GM10266 (cell line): Measurements from ENCODE around the gene DIAPH1.

ENCODE experiments used
- DNase-seq: peaks from one replicate; pipeline ENCODE4 v3.0.0; 2012; ENCODE audit errors: extremely low spot score
- TF ChIP-seq, protein P1 (sequence below): IDR thresholded peaks from 2 replicates; pipeline ENCODE4 v1.5.1; 2012; ENCODE audit warnings: mild to moderate bottlenecking, low read depth; ENCODE audit not compliant: control insufficient read depth, insufficient read depth; ENCODE audit errors: missing control alignments

DIAPH1 gene

DNA sequence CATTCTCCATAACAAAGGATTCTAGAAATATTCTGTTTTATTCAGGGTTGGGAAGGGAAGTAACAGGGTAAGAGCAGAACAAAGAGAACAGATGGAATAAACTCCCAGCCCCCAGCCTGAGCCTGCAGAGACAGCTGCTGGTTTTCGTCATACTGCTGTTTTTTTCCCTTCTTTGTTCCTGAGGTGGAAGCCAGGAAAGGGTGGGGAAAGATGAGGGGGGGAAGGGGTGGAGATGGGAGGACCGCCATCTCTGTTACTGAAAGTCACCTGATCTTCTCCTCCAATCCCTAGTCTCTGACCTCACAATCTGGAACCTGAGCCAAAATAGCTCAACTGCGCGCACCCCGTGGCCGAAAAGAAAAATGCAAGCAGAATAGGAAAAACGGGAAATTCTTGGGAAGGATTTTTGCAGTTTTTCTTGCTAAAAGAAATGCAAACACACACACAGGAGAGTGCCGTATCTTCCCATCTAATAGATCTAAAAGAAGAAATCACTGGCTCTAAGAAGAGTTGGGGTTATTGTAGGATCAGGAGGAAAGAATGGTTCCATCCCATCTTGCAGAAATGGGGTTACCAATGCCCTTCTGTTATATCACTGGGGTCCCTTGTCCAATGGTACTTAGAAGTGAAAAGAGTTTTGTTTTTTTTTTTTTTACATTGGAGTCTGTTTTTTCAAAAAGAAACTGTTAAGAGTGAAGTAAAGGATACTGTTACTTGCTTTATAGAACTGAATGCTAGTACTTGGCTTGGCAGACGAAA, 57.9 kb downstream of the DIAPH1 start:
- DNase-seq: no peak
- TF ChIP-seq, protein P1, sequence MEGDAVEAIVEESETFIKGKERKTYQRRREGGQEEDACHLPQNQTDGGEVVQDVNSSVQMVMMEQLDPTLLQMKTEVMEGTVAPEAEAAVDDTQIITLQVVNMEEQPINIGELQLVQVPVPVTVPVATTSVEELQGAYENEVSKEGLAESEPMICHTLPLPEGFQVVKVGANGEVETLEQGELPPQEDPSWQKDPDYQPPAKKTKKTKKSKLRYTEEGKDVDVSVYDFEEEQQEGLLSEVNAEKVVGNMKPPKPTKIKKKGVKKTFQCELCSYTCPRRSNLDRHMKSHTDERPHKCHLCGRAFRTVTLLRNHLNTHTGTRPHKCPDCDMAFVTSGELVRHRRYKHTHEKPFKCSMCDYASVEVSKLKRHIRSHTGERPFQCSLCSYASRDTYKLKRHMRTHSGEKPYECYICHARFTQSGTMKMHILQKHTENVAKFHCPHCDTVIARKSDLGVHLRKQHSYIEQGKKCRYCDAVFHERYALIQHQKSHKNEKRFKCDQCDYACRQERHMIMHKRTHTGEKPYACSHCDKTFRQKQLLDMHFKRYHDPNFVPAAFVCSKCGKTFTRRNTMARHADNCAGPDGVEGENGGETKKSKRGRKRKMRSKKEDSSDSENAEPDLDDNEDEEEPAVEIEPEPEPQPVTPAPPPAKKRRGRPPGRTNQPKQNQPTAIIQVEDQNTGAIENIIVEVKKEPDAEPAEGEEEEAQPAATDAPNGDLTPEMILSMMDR: no peak

DNA sequence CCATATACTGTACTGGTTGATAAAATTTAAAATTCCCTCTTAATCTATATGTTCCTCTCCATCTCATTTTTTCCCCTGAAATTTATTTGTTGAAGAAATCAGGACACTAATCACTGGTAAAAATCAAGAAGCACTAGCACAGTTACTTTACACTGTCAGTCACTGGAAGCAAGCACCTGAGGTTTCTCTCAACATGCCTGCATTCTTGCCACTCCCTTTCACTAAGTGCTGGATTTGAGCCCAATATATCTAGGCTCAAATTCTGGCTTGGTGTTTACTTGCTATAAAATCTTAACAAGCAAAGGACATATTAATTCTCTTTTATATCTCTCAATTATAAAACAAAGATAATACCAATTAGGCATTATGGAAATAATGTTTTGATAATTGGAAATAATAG, 58.6 kb downstream of the DIAPH1 start:
- TF ChIP-seq, protein P1: no peak
- DNase-seq: no peak

DNA sequence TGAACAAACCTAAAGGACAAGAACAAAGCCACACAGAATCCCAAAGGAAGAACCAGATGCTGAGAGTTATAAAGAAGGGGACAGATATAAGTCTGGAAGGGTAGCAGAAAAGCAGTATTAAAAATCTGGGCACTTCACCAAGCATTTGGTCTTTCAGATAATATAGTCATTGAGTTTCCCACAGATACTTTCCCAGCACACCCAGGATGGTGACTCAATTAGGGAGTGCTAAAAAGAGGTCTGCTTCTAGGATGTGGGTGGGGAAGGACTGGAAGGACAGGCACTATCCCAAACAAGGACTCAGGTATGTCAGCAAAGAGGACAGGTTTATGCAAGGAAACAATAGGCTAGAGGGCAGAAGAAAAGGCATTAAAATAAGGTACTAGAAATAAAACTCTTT, 59.3 kb downstream of the DIAPH1 start:
- DNase-seq: no peak
- TF ChIP-seq, protein P1: no peak

DNA sequence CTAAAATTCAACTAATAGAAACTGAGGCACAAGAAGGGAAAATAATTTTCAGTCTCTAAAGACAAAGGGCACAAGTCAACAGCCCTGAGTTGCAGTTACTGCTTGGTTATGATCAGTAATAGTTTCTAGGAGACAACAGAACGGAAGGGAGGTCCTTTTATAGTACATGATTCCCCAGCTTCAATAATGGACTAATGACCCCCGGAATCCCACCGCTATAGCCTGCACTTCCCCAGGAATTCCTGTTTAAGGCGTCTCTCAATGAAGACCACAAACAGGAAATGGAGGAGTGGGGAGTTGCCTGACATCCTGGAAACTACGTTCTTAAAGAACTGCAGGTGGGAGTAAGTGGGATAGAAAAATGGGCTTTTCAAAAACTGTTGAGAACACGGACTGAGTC, 60.6 kb downstream of the DIAPH1 start:
- no peak for DNase-seq
- TF ChIP-seq, protein P1: no peak

DNA sequence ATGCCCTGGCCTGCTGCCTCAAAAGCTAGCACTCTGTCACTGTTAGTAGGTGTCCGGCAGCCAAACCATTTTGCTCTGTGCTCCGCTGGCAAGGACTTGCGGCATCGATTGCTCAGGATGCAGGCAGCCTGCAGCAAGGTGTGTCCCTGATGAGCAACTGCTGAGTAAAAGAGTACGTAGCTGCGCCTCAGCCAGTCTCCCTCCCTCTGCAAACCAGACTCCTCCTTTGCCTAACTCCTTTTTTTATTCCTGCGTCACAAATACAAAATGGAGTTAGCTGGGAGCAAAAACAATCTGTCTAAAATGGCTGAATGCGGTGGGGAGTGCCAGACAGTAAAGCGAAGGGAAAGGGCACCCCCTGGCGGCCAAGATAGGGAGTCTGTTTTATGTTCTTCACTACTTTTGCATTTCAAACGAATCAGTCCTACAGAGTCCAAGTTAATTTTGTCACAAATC, 61.1 kb downstream of the DIAPH1 start:
- peak; percentile 47 for DNase-seq
- TF ChIP-seq, protein P1: peak; percentile 64

DNA sequence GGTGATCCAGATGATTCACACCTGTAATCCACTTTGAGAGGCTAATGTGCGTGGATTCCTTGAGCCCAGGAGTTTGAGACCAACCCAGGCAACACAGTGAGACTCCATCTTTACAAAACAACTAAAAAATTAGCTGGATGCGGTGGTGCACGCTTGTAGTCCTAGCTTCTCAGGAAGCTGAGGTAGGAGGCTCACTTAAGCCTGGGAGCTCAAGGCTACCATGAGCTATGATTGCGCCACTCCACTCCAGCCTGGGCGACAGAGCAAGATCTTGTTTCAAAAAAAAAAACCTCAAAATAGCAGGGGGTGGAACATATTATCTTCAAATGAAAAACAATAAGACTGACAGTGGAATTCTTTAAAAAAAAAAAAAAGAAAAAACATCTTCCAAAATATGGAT, 70.9 kb downstream of the DIAPH1 start:
- no peak for DNase-seq
- TF ChIP-seq, protein P1: no peak

DNA sequence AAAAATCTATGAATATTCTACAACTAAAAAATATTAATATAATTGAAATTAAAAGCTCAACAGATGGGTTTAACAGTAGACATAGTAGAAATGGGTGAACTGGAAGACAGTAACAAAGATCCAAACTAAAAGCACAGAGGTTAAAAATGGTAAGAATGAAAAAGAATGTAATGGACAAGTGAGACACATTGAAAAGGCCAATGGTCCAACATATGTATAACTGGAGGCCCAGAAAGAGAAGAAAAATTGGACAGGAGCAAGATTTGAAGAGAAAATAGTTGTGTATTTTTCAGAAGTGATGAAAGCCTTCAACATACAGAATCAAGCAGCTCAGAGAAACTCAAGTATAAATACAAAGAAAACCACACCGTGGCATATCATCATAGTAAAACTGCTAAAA, 71.3 kb downstream of the DIAPH1 start:
- no peak for DNase-seq
- TF ChIP-seq, protein P1: no peak
